ENCODE results near the gene PRSS56. TPM values are rescaled to one million over a fixed set of nuclear protein-coding genes. Genes with fewer than 3 reads are reported as not detected.

PRSS56 gene
- total RNA-seq, 2 donors from 2014 or later: not detected

- no peaks in the 10 kb centered on the region for H3K9me3 ChIP-seq
- DNase-seq: no peak
- H3K4me3 ChIP-seq: no peak overlapping the region
- TF ChIP-seq, protein P1, sequence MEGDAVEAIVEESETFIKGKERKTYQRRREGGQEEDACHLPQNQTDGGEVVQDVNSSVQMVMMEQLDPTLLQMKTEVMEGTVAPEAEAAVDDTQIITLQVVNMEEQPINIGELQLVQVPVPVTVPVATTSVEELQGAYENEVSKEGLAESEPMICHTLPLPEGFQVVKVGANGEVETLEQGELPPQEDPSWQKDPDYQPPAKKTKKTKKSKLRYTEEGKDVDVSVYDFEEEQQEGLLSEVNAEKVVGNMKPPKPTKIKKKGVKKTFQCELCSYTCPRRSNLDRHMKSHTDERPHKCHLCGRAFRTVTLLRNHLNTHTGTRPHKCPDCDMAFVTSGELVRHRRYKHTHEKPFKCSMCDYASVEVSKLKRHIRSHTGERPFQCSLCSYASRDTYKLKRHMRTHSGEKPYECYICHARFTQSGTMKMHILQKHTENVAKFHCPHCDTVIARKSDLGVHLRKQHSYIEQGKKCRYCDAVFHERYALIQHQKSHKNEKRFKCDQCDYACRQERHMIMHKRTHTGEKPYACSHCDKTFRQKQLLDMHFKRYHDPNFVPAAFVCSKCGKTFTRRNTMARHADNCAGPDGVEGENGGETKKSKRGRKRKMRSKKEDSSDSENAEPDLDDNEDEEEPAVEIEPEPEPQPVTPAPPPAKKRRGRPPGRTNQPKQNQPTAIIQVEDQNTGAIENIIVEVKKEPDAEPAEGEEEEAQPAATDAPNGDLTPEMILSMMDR (IDR thresholded peaks at IDR 0.05): no peak
- no peak overlapping the region for H3K9ac ChIP-seq (ENCODE audit: low read depth in 2 of 2, low read length in 2 of 2)
- no peaks in the 10 kb centered on the region for H3K27me3 ChIP-seq
- intact Hi-C loops (cut with DNase I): no loop called here
- H3K27ac ChIP-seq: peak overlapping the region; percentile 74
- peaks cover 17% of the 10 kb centered on the region for H3K4me1 ChIP-seq
- peaks cover 7% of the 10 kb centered on the region for H3K36me3 ChIP-seq
Measured at GRCh38 chr2:232573042-232573441, 52.9 kb downstream of the PRSS56 start.

DNA sequence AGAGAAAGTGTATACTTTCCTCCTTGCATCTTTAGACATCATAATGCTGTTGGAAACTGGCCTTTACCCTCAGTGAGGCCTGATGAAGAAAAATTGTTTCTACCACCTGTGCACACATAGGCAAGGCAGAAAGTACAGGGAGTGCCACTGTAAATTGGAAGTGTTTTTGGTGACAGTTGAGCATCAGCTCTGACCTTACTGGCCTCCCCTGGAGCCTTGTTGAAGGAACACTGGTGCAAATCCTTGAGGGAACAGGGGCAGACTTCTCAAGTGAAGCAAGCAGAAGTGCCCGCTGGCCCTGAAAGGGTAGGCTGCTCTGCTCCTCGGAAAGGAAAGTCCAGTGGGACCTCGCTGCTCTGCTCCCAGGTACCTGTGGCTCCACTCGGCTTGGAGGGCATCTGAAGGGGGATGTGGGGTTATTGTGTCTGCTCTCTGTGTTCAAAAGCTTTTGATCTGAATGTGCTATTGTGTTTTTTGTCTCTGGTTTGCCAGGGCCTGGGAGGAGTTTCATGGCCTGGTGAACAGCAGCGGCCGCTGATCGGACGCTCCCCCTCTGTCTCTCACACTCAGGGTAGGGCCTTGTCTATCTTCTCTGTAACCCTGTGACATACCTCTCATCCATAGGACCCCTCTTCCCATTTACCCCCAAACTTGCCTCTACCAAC, 53.7 kb downstream of the PRSS56 start:
- Histone ChIP-seq H3K27me3 (no peaks in the 10 kb centered on the region), H3K27ac (peak overlapping the region; percentile 74), H3K9me3 (no peaks in the 10 kb centered on the region), H3K4me3 (no peak overlapping the region), H3K36me3 (peaks cover 7% of the 10 kb centered on the region), H3K4me1 (peaks cover 14% of the 10 kb centered on the region), H3K9ac (ENCODE audit: low read depth in 2 of 2, low read length in 2 of 2) (peak overlapping the region in 1 of 2 donors; percentile 56)
- TF ChIP-seq, protein P1 (IDR thresholded peaks at IDR 0.05): no peak
- DNase-seq: peak; percentile 52
- intact Hi-C loops (cut with DNase I): no loop called here

DNA sequence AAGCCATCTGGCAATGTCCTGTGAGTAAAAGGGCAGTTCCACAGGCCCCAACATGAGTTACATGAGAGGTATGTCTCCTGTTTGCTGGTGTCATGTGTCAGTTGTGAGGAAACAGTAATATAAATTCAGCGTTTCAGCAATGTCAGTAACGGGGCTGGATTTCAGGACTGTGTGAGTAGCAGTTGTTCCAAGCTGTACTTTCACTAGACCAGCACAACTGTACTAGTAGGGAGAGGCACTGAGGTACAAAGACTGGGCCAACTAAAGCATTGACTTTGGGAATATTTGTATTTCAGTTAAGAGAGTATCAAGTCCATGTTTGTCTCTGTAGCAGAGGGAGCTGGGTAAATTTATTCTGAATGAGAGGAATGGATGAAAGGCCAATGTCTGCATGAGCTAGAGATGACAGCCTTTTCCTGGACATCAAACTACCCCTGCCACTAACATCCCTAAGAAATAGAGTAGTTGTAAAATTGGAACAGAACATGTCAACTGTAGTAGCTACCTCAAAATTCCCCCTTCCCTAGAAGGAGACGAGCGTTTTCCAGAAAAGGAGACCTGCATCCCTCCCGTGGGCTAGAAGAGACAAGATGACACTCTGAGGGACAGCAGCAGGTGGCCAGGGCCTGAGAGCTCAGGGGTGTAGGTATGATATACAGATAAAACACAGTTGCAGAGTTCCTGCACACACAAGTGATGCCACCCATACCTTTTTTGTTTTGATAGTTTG, 54.7 kb downstream of the PRSS56 start:
- no peaks in the 10 kb centered on the region for H3K27me3 ChIP-seq
- peak overlapping the region in 1 of 2 donors; percentile 56 for H3K9ac ChIP-seq (ENCODE audit: low read depth in 2 of 2, low read length in 2 of 2)
- H3K4me1 ChIP-seq: peaks cover 14% of the 10 kb centered on the region
- no peak for DNase-seq
- intact Hi-C loops (cut with DNase I): no loop called here
- TF ChIP-seq, protein P1 (IDR thresholded peaks at IDR 0.05): no peak
- H3K9me3 ChIP-seq: no peaks in the 10 kb centered on the region
- peak overlapping the region; percentile 74 for H3K27ac ChIP-seq
- H3K36me3 ChIP-seq: peaks cover 2% of the 10 kb centered on the region
- peak overlapping the region; percentile 10 for H3K4me3 ChIP-seq

Other genes with a start within 250 kb of the PRSS56 start
- gene ALPP, start 141.6 kb upstream of the PRSS56 start, total RNA-seq: under 1 TPM; 0.11 to 0.37 TPM
- 1 to 10 TPM; 1.7 to 3.3 TPM for gene ALPG, start 113.5 kb upstream of the PRSS56 start, total RNA-seq
- gene ALPI, start 64.2 kb upstream of the PRSS56 start, total RNA-seq: 10 to 100 TPM in 1 of 2 donors, 1 to 10 TPM in 1; 9.4 to 27.1 TPM
- gene ECEL1, start 32.6 kb upstream of the PRSS56 start, total RNA-seq: under 1 TPM; 0.12 to 0.40 TPM
- gene CHRND, start 5.8 kb downstream of the PRSS56 start, total RNA-seq: not detected
- not detected for gene CHRNG, start 19.3 kb downstream of the PRSS56 start, total RNA-seq
- 1 to 10 TPM; 3.0 to 4.4 TPM for gene TIGD1, start 30.2 kb downstream of the PRSS56 start, total RNA-seq
- gene EIF4E2, start 30.3 kb downstream of the PRSS56 start, total RNA-seq: 100 to 1,000 TPM in 1 of 2 donors, 10 to 100 TPM in 1; 99.5 to 109 TPM
- 1 to 10 TPM; 1.4 to 3.4 TPM for gene EFHD1, start 113.2 kb downstream of the PRSS56 start, total RNA-seq
- gene GIGYF2, start 176.9 kb downstream of the PRSS56 start, total RNA-seq: 10 to 100 TPM; 48.8 to 49.3 TPM